ENCODE measurements around the gene TMEM97. TPM values are rescaled to one million over a fixed set of nuclear protein-coding genes. Genes with fewer than 3 reads are reported as not detected.

The TMEM97 gene
- polyA plus RNA-seq, 6 donors from 2014 or later: 6.3 to 8.0 (median 6.9) TPM

DNA sequence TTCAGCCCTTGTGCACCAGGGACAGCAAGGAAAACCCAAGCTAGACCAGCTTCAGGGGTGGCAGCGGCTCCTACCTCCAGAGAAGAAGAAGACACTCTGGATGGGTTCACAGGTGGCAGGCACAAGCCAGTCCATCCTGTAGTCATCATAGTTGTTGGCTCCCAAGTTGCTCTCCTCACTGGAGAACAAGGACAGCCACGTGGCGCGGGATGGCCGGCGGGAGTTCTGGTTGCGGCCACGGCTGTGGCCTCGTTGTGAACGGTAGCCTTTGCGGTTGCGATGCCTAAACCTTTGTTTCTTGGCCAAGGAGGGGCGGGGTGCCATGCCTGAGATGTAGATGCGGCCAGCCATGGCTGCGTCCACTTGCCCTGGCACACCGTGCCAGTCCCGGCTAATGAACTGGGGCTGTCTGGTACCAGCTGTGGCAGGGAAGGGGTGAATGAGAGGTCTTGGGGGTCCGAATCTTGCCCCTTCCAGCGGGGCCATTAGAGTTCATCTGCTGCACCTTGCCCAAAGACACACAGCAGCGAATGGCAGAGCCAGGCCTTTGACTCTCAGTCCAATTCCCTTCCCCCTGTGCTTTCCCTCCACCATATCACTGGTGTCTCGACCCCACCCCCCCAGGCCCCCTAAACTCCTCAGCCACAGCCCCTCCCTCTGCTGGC, 48.8 kb downstream of the TMEM97 start:
- ATAC-seq (ENCODE audit: low read depth in 2 of 2) (no peak), DNase-seq (no peak)
- no peaks in the 10 kb centered on the region for H3K9me3 Mint-ChIP-seq
- peaks cover 9 to 18% (median 12%) of the 10 kb centered on the region in 3 donors for H3K4me1 Mint-ChIP-seq
- H3K36me3 Mint-ChIP-seq: no peaks in the 10 kb centered on the region
- no peak overlapping the region for H3K4me3 Mint-ChIP-seq
- no peaks in the 10 kb centered on the region for H3K27me3 Mint-ChIP-seq
- H3K27ac Mint-ChIP-seq: peak overlapping the region in 1 of 6 donors; percentile 74

- ATAC-seq (ENCODE audit: low read depth in 2 of 2) (no peak), DNase-seq (no peak)
- no peak overlapping the region for H3K27ac Mint-ChIP-seq
- peaks cover 10 to 22% (median 18%) of the 10 kb centered on the region in 3 donors for H3K4me1 Mint-ChIP-seq
- no peaks in the 10 kb centered on the region for H3K9me3 Mint-ChIP-seq
- no peaks in the 10 kb centered on the region for H3K36me3 Mint-ChIP-seq
- H3K27me3 Mint-ChIP-seq: no peaks in the 10 kb centered on the region
- peak overlapping the region in 1 of 8 donors; percentile 76 for H3K4me3 Mint-ChIP-seq
Observed at GRCh38 chr17:28368306-28368831, 49.4 kb downstream of the TMEM97 start.

DNA sequence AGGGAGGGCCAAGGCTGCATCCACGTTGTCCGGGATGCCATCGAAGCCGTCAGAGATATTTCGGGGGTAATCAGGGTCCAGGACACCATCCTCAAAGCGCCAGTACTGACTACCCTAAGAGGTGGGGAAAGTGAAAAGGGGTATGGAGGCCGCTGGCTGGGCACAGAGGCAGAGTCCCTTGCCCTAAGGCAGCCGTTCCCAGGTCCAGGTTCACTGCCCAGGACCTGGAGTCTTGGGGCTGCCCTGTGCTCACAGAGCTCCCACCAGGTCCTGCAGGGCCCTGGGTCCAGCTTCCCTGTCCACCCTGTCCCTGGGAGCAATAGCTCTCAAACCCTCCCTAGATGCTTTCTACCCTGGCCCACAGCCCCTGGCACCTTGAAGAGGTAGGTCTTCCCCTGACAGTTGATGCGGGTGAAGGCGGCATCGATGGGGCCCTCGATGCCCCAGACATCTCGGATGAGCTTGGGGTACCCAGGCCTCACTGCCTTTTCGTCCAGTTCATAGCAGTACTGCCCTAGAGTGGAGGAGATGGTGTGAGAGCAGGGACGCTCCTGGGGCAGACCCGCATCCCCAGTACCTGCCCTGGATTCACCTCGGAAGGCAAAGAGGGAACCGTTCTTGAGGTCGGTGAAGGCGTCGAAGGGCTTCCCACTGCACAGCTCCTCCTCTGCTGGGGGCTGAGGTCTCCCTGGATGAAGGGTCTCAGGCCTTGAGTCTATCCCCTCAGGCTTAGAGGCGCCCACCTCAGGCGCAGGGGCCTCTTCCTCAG, 50.1 kb downstream of the TMEM97 start:
- Mint-ChIP-seq H3K9me3 (no peaks in the 10 kb centered on the region), H3K27me3 (no peaks in the 10 kb centered on the region), H3K4me3 (peak overlapping the region in 3 of 8 donors; percentile 15 to 76 (median 22)), H3K4me1 (peaks cover 13 to 22% (median 18%) of the 10 kb centered on the region in 3 donors), H3K27ac (peak overlapping the region in 2 of 6 donors; percentile 15 to 47), H3K36me3 (no peaks in the 10 kb centered on the region)
- ATAC-seq (ENCODE audit: low read depth in 2 of 2) (no peak), DNase-seq (no peak)

- no peak for DNase-seq
- Mint-ChIP-seq H3K27ac (peak overlapping the region in 3 of 6 donors; percentile 18 to 72 (median 59)), H3K27me3 (no peaks in the 10 kb centered on the region), H3K9me3 (no peaks in the 10 kb centered on the region), H3K36me3 (no peaks in the 10 kb centered on the region), H3K4me3 (peak overlapping the region in 3 of 8 donors; percentile 64 to 96 (median 76)), H3K4me1 (peaks cover 13 to 22% (median 18%) of the 10 kb centered on the region in 3 donors)
- ATAC-seq (ENCODE audit: low read depth in 2 of 2): no peak
Observed at GRCh38 chr17:28369684-28370034, 50.7 kb downstream of the TMEM97 start.

- DNase-seq (no peak), ATAC-seq (ENCODE audit: low read depth in 2 of 2) (no peak)
- Mint-ChIP-seq H3K4me1 (peaks cover 13 to 22% (median 19%) of the 10 kb centered on the region in 3 donors), H3K27me3 (no peaks in the 10 kb centered on the region), H3K9me3 (no peaks in the 10 kb centered on the region), H3K27ac (peak within 1 kb of the TSS; percentile 91 to 98 (median 96)), H3K4me3 (peak within 1 kb of the TSS; percentile 76 to 98 (median 96)), H3K36me3 (no peaks in the 10 kb centered on the region)
Observed at GRCh38 chr17:28370035-28370743, 51.2 kb downstream of the TMEM97 start, which contains the start of gene VTN. VTN (minus strand) TSS chr17:28370307; CDS start chr17:28370203, 104 bp downstream.

DNA sequence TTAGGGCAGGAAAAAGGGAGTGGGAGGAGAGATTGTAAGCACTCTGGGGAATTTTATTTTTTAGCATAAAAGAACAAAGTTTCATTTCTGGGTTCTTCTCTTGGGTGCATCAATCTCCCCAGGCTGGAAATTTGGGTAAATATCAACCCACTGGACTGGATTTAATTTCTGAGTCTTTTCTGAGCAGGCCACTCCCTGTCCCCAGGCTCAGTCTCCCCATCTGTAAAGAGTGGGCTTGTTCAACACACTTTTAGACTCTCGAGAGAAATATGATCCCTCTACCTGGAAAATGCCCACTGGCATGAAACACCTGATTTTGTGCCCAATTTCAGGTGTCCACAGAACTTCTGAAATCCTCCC, 51.7 kb downstream of the TMEM97 start:
- ATAC-seq (ENCODE audit: low read depth in 2 of 2) (no peak), DNase-seq (no peak)
- H3K27ac Mint-ChIP-seq: peak overlapping the region in 5 of 6 donors; percentile 27 to 98 (median 95)
- peak overlapping the region; percentile 76 to 98 (median 96) for H3K4me3 Mint-ChIP-seq
- no peaks in the 10 kb centered on the region for H3K36me3 Mint-ChIP-seq
- peaks cover 13 to 22% (median 19%) of the 10 kb centered on the region in 3 donors for H3K4me1 Mint-ChIP-seq
- H3K27me3 Mint-ChIP-seq: no peaks in the 10 kb centered on the region
- H3K9me3 Mint-ChIP-seq: no peaks in the 10 kb centered on the region

DNA sequence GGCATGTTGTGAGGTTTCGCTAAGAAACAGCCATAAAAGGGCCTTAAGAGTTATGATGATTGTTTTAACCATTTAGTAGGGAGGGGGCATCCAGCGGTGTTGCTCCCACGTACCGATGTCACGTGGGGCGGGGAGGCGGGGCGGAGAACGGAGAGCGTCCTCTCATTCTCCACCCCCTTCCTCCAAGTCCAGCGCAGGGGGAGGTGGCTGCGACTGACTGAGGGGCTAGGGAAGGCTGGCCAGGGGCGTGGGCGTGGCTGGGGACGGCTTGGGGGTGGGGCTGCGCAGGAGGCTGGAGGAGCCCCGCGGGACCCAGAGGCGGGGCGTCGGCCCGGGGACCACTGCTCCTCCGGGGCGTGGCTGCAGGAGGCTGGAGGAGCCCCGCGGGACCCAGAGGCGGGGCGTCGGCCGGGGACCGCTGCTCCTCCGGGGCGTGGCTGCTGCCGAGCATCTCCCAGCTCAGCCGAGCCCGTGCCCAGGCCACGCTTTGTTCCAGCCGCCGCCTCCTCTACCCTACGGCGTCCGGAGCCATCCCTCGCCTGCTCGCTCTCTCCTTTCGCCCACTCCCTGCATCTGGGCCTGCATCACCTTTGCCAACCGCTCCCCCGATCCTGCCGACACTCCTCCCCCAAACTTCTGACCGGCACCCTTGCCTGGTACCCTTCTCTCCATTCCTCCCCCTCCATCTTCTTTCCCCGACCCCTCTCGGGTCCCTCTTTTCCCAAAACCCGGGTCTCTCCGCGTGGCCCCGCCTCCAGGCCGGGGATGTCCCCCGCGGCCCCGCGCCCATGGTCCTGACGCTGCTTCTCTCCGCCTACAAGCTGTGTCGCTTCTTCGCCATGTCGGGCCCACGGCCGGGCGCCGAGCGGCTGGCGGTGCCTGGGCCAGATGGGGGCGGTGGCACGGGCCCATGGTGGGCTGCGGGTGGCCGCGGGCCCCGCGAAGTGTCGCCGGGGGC, 52.5 kb downstream of the TMEM97 start, which contains the start of gene SARM1:
Gene SARM1 (plus strand): TSS at position 450 of the 958 bp plus-strand sequence. CDS start 339 bp downstream, at position 789.
- DNase-seq: peak; percentile 78
- no peaks in the 10 kb centered on the region for H3K36me3 Mint-ChIP-seq
- peak; percentile 89 for ATAC-seq (ENCODE audit: low read depth in 2 of 2)
- H3K4me1 Mint-ChIP-seq: peaks cover 13 to 22% (median 19%) of the 10 kb centered on the region in 3 donors
- peak within 1 kb of the TSS; percentile 81 to 98 (median 96) for H3K4me3 Mint-ChIP-seq
- no peaks in the 10 kb centered on the region for H3K9me3 Mint-ChIP-seq
- no peaks in the 10 kb centered on the region for H3K27me3 Mint-ChIP-seq
- H3K27ac Mint-ChIP-seq: peak within 1 kb of the TSS; percentile 91 to 98 (median 96)

DNA sequence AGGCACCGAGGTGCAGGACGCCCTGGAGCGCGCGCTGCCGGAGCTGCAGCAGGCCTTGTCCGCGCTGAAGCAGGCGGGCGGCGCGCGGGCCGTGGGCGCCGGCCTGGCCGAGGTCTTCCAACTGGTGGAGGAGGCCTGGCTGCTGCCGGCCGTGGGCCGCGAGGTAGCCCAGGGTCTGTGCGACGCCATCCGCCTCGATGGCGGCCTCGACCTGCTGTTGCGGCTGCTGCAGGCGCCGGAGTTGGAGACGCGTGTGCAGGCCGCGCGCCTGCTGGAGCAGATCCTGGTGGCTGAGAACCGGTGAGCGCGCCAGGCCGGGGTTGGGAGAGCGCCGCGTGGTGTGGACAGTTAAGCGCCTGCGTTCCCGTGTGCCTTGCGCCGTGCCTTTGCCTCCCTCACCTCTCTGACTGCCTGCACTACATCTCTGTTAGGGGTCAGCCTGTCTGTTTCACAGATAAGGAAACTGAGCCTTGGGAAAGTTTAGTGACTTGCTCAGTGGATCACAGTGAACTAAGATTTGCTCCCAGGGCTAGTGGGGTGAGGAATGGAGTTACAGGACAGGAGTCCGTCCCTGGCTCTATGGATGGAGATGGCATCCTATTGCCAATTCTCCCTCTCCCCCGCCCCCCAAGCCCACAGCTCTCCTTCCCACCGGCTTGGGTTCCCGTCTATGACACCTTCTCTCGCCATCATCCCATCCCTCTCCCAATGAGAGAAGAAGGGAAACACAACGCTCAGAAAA, 53.4 kb downstream of the TMEM97 start:
- DNase-seq: no peak
- peak overlapping the region in 4 of 6 donors; percentile 33 to 91 (median 53) for H3K27ac Mint-ChIP-seq

DNA sequence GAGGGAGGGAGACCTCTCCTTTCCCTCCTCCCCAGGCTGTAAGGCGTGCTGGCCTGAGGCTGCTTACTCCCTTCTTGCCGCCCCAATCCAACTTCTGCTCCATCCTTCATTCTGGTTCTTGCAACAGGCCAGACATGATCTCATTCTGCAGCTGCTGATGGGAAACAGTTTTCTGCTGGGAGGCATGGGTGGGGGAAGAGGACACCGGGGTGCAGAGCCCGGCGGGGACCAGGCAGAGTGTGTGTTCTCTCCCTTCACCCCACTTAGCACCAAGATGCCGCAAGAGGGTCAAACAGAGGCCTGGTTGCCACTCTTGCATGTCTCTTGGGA, 53.9 kb downstream of the TMEM97 start:
- Mint-ChIP-seq H3K9me3 (no peaks in the 10 kb centered on the region), H3K36me3 (peaks cover 0 to 1% of the 10 kb centered on the region in 2 donors), H3K27me3 (no peaks in the 10 kb centered on the region), H3K4me1 (peaks cover 13 to 22% (median 19%) of the 10 kb centered on the region in 3 donors), H3K27ac (peak overlapping the region in 3 of 6 donors; percentile 36 to 68 (median 38)), H3K4me3 (peak overlapping the region; percentile 73 to 92 (median 82))
- ATAC-seq (ENCODE audit: low read depth in 2 of 2) (no peak), DNase-seq (no peak)

More for the DNA sequence above, 53.4 kb downstream of the TMEM97 start:
- peak in 1 of 2 donors; percentile 2 for ATAC-seq (ENCODE audit: low read depth in 2 of 2)
- no peaks in the 10 kb centered on the region for H3K27me3 Mint-ChIP-seq
- peaks cover 13 to 22% (median 19%) of the 10 kb centered on the region in 3 donors for H3K4me1 Mint-ChIP-seq
- no peaks in the 10 kb centered on the region for H3K9me3 Mint-ChIP-seq
- peak overlapping the region; percentile 73 to 92 (median 82) for H3K4me3 Mint-ChIP-seq
- H3K36me3 Mint-ChIP-seq: no peaks in the 10 kb centered on the region
